AG10803 (cell line): Measurements from ENCODE around the gene DEFB128.

Source experiments
- DNase-seq: peaks from one replicate; pipeline ENCODE4 v3.0.0; 2010; ENCODE audit warnings: low read depth
- H3K4me3 ChIP-seq: 2 replicates; pipeline ENCODE4 v1.5.1; 2011; ENCODE audit warnings: mild to moderate bottlenecking, low read length, control low read depth
- TF ChIP-seq, protein P1 (sequence below): conservative IDR thresholded peaks from 2 replicates; pipeline ENCODE4 v1.5.1; 2011; ENCODE audit warnings: mild to moderate bottlenecking, low read length, control low read depth, inconsistent platforms

DEFB128 gene

DNA sequence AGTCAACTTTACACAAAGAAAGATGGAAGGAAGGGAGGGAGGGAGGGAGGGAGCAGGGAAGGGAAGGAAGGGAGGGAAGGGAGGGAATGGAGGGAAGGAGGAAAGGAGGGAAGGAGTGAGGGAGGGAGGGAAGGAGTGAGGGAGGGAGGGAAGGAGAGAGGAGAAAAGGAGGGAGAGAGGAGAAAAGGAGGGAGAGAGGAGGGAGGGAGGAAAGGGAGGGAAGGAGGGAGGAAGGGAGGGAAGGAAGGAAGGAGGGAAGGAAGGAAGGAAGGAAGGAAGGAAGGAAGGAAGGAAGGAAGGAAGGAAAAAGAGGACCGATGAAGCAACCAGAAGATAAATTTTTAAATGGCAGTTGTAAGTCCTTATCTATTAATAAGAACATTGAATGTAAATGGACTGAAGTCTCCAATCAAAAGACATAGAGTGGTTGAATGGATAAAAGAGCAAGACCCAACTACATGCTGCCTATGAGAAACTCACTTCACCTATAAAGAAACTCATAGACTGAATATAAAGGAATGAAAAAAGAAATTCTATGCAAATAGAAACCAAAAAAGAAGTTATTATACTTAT is 31.8 kb upstream of the DEFB128 start:
- TF ChIP-seq, protein P1, sequence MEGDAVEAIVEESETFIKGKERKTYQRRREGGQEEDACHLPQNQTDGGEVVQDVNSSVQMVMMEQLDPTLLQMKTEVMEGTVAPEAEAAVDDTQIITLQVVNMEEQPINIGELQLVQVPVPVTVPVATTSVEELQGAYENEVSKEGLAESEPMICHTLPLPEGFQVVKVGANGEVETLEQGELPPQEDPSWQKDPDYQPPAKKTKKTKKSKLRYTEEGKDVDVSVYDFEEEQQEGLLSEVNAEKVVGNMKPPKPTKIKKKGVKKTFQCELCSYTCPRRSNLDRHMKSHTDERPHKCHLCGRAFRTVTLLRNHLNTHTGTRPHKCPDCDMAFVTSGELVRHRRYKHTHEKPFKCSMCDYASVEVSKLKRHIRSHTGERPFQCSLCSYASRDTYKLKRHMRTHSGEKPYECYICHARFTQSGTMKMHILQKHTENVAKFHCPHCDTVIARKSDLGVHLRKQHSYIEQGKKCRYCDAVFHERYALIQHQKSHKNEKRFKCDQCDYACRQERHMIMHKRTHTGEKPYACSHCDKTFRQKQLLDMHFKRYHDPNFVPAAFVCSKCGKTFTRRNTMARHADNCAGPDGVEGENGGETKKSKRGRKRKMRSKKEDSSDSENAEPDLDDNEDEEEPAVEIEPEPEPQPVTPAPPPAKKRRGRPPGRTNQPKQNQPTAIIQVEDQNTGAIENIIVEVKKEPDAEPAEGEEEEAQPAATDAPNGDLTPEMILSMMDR: no peak
- no peak overlapping the region for H3K4me3 ChIP-seq
- DNase-seq: no peak

DNA sequence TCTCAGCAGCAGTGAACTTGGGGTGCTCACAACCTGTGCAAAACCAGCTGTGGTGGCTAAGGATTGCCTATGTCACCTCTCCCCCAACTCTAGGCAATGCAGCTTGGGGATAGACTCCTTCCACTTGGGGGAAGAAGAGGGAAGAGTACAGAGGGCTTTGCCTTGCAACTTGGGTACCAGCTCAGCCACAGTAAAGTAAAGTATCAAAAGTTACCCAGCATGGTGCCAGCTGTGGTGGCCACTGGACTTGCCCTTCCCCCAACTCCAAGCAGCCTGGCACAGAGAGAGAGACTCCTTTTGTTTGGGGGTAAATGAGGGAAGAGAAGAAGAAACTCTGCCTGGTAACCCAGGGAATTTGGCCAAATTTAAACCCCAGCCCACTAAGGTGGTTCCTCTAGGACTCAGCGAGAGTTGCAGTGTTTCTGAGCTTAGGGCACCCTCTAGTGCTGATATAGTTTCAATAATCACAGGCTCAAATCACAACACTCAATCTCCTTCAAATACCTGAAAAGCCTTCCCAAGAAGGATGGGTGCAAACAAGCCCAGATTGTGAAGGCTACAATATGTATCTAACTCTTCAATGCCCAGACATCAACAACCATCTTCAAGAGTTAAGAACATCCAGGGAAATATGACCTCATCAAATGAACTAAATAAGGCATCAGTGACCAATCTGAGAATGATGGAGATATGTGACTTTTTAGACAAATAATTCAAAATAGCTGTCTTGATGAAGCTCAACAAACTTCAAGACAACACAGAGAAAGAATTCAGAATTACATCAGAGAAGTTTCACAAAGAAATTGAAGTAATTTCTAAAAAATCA is 30.0 kb upstream of the DEFB128 start:
- TF ChIP-seq, protein P1: 0 out of 2 replicates have a peak, but pooled peaks have one; percentile 22
- peak; percentile 1 for DNase-seq
- no peak overlapping the region for H3K4me3 ChIP-seq

DNA sequence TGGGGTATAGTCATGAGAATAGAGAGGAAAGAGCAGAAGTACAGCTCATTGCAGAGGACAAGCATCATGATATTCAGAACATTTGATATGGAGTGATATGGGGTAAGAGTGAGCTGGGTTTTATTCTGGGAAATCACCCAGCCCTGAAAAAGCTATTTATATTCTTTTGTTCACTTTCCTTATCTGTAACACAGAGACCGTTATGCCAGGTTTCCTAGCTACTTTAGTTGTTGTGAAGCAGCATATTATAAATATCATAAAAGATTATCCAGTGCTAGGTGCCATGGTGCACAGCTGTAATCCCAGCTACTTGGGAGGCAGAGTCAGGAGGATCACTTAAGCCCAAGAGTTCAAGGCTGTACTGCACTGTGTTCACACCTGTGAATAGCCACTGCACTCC is 27.8 kb upstream of the DEFB128 start:
- H3K4me3 ChIP-seq: no peak overlapping the region
- TF ChIP-seq, protein P1: no peak
- no peak for DNase-seq

DNA sequence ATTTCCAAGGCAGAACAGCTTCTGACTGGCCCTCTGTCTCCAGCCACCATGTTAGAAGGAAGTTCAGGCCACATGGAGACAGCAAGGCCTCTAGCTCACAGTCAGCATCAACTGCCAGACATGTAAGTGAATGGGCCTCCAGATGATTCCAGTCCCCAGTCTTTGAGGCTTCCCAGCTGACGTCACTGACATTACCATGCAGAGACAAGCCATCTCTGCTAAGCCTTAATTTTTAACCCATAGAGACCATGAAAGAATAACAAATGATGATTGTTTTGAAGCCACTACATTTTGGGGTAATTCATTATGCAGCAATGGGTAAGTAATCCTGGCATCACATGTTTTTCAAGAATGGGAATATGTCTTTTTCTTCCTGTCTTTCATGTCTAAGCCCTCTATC is 26.3 kb upstream of the DEFB128 start:
- no peak for DNase-seq
- no peak overlapping the region for H3K4me3 ChIP-seq
- TF ChIP-seq, protein P1: no peak

DNA sequence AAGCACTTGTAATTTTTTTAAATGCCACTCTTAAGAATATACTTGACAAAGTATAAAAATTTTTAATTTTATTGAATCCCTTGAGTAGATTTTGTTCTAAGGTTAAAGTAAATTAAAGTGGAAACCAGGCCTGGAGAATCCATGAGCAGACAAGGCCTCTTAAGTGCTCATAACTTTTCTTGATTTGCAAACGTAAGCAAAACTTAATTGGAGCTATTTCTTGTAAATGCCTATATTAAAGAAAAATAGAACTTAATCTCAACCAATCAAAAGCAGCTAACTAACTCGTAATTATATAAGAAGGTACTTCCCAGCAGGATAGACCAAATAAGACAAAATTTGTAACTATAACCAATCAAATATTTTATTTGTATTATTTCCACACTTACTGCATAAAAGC is 24.9 kb upstream of the DEFB128 start:
- TF ChIP-seq, protein P1: no peak
- no peak overlapping the region for H3K4me3 ChIP-seq
- DNase-seq: no peak

DNA sequence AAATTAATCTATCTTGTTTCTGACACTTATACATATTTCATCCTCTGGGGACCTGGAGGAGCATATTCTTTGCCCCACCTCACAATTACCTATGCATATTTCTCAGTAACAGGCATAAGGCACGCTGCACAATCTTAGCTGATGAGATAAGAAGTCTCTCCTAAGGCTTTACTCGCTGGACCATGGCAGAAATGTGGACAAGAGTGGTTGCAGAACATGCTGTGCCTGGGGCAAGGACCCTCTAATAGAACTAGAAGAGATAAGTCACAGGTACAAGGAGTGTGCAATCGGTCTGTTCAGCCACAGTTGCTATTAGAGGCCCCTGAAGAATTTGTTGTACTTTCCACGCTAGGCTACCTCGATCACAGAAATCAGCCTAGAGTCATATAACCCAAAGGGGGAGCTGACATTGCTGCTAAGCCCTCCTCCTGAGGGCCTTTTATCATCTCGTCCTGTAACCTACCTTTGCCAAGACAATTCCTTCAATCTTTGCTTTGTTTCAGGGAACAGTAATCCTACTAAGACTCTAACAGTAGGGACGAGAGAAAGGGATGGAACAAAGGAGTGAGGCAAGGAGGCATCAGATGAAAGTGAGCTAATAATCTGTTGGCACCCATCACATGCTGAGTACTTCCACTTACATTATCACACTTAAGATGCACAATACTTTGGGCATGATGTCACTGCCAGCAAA is 21.4 kb upstream of the DEFB128 start:
- TF ChIP-seq, protein P1: no peak
- DNase-seq: no peak
- no peak overlapping the region for H3K4me3 ChIP-seq
